ENCODE data around the gene SPINK1.
"Not testable (repeated sequence)": the region's sequence is repeated elsewhere in the genome, so short reads cannot be mapped to it uniquely, and the experiment has no call there.

SPINK1 gene

GRCh38 chr5:147854894-147855773 lies 23.7 kb upstream of the SPINK1 start:
- DNase-seq (ENCODE audit: low read depth in 2 of 2): no peak

GRCh38 chr5:147854331-147854730 lies 22.9 kb upstream of the SPINK1 start:
- no peak for DNase-seq (ENCODE audit: low read depth in 2 of 2)

GRCh38 chr5:147853372-147853987 lies 22.0 kb upstream of the SPINK1 start:
- no peak for DNase-seq (ENCODE audit: low read depth in 2 of 2)

- no peak for DNase-seq (ENCODE audit: low read depth in 2 of 2)
Measured at GRCh38 chr5:147852365-147852764, 20.9 kb upstream of the SPINK1 start.

DNA sequence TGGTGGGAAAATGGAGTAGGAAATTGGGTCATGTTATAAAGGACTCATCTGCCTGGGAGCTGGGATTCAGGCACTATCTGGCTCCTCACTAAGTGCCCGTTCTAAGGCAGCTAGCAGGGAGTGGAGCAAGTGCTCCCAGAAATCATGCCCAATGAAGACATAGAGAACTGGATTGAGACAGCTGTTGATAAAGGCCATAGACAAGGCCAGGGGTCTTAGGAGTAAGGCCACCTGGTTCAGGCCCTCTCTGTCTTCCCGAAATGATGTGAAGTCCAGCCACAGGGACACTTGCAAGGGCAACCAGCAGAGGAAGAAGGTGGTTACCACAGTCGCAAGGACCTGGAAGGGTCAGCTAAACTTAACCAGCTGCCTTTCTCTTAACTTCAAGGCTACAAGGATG lies 20.1 kb upstream of the SPINK1 start:
- DNase-seq (ENCODE audit: low read depth in 2 of 2): no peak

DNA sequence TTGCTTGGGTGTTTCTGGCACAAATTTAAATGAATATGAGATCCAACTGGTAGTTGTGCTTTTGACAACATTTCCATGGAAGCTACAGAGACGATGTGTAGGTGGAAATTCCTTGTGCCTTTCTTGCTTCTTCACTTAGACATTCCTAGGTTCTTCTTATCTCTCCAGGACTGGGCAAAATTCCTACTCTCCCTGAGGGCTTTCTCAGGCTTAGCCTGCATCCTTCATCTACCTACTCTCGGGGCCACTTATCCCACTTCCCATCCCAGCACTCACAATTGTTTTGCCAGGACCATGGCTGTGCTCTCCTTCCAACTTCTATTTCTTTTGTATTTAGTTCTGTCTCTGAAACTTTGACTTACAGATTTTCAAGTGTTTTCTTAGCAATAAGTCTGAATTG lies 17.8 kb upstream of the SPINK1 start:
- DNase-seq (ENCODE audit: low read depth in 2 of 2): no peak

DNA sequence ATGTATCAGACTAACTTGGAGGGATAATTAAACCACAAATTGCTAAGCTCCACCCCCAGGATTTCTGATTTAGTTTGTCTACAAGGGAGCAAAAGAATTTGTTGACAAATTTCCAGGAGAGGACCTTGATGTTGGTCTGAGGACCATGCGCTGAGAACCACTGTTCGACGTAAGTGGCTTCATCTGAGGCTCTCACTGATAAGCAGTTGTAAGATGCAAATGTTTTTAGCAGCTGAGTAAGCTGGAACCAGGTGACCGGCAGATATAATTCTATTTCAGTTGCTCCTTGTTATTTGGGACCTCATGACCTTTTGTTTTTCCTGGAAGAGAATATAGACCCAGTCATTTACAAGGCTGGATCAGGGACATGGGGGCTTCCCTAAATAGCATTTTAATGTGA lies 14.1 kb upstream of the SPINK1 start:
- no peak for DNase-seq (ENCODE audit: low read depth in 2 of 2)

GRCh38 chr5:147844846-147845245 lies 13.4 kb upstream of the SPINK1 start:
- DNase-seq (ENCODE audit: low read depth in 2 of 2): no peak

- DNase-seq (ENCODE audit: low read depth in 2 of 2): no peak
Measured at GRCh38 chr5:147842869-147843268, 11.4 kb upstream of the SPINK1 start.

DNA sequence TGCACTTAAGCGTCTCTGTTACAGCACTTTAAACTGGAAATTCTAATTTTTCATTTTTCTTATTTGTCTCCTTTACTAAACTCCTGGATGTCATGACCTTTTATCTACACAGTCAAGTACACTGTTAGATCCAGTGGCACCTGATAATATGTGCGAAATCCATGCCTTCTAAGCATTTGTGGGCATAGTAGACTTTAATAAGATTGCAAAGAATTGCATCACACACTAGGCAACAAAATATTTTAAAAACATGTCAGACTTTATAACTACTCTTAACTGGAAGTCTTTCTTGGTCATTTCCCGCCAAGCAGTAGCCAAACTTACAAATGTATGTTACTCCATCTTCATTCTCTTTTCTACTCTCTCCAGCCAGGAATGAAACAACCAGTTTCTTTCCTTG lies 5.0 kb upstream of the SPINK1 start:
- DNase-seq (ENCODE audit: low read depth in 2 of 2): no peak

- no peak for DNase-seq (ENCODE audit: low read depth in 2 of 2)
Measured at GRCh38 chr5:147835386-147835798, 3.9 kb upstream of the SPINK1 start.

GRCh38 chr5:147832541-147832940 lies 1.1 kb upstream of the SPINK1 start:
- DNase-seq (ENCODE audit: low read depth in 2 of 2): no peak

- DNase-seq (ENCODE audit: low read depth in 2 of 2): no peak
Measured at GRCh38 chr5:147830035-147830434, 1.4 kb downstream of the SPINK1 start.

DNA sequence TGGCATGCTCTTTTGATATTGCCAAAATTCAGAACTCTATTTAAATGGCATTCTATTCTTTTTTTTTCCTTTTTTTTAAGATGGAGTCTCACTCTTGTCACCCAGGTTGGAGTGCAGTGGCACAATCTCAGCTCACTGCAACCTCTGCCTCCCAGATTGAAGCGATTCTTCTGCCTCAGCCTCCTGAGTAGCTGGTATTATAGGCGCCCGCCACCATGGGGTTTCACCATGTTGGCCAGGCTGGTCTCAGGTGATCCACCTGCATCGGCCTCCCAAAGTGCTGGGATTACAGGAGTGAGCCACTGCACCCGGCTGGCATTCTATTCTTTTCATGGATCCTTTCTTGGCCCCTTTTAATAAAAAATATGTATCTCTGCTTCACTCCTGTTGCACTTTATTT lies 4.5 kb downstream of the SPINK1 start:
- DNase-seq (ENCODE audit: low read depth in 2 of 2): not testable (repeated sequence)

DNA sequence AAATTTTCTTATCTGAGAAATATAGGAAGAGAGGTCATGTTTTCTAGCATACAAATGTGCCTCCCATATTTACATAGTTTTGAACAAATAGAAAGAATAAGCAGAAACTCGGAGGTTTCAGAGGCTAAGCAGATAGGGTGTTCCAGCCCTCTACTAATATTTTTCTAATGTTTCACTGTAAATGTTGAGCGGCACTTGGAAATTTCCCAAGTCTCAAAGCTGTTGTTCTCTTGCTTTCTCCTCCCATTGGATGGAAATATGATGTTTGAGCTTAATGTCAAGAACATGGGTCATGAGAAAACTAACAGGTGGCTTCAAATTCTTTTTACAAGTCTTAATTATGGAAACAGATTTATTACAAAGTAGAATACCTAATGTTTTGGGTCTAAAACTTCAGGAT lies 5.1 kb downstream of the SPINK1 start:
- no peak for DNase-seq (ENCODE audit: low read depth in 2 of 2)

DNA sequence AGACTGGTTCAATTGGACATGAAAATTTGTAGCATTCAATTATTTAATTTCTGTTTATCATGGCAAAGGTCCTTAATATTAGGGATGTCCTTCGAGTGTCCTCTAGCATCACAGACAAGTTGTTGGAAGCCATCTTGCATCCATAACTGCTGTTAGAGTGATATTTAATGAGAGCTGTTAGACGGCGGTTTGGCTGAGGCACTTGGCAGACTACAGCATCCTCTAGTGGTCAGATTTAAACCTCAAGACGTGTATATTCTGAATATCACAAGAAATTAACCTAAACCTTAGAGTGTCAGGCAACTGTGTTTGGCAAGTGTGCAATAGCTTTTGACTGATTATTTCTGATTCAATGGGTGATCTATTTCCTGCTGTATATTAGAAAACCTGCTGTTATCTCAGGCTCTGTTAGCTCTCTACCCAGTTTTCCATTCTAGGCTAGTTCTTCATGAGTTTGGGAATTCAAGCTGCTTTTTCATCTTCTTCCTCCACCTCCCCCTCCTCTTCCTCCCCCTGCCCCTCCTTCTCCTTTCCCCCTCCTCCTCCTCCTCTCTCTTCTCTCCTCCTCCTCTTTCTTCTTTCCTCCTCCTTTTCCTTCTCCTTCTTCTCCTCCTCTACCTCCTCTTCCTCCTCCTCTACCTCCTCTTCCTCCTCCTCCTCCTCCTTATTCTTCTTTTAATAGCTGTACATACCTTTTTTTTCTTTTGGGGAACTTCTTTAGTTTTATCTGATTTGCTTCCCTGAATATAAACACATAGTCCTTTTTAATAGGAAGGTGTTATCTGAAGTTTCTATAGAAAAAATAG lies 8.6 kb downstream of the SPINK1 start:
- DNase-seq (ENCODE audit: low read depth in 2 of 2): peak in 1 of 2 donors; percentile 5

GRCh38 chr5:147822222-147822621 lies 9.2 kb downstream of the SPINK1 start:
- not testable (repeated sequence) for DNase-seq (ENCODE audit: low read depth in 2 of 2)

GRCh38 chr5:147821766-147822165 lies 9.7 kb downstream of the SPINK1 start:
- DNase-seq (ENCODE audit: low read depth in 2 of 2): no peak

DNA sequence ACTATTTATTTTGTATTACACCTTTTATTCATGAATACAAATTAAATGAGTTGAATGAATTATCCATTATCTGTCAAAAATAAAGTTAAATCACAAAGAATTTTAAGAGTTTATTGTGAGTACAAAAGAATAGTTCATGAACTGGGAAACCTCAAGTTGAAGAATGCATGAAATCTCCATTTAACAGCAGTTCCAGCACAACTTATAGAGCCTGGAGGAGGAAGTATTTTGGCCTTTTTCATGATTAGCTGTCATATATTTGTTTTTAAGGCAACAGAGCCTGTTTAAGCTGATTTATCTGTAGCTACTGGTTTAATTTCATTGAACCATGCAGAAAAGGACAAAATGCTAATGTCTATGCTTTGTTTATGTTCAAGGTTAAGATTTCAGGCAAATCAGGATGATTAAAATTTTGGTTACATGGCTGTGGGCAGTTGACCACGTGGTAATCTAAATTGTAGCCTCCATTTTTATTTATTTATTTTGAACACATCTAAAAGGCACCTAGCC lies 12.2 kb downstream of the SPINK1 start:
- DNase-seq (ENCODE audit: low read depth in 2 of 2): no peak

- DNase-seq (ENCODE audit: low read depth in 2 of 2): no peak
Measured at GRCh38 chr5:147818290-147818689, 13.2 kb downstream of the SPINK1 start.

- no peak for DNase-seq (ENCODE audit: low read depth in 2 of 2)
Measured at GRCh38 chr5:147813696-147814095, 17.8 kb downstream of the SPINK1 start.
